HepG2 (cell line): ENCODE results near the gene GALC.

Experiments
- ATF7-NPFF ChIP-seq: sonication (generic); formaldehyde crosslinking; IDR thresholded peaks from 2 replicates; pipeline ENCODE4 v1.8.1; 2023; ENCODE audit warnings: mild to moderate bottlenecking, low read depth, missing genetic modification reagents, moderate library complexity
- JUND ChIP-seq: sonication (generic); formaldehyde crosslinking; IDR thresholded peaks from 2 replicates; pipeline ENCODE4 v1.8.0; 2022; ENCODE audit warnings: mild to moderate bottlenecking, missing genetic modification reagents
- MAFF ChIP-seq: IDR thresholded peaks from 2 replicates; pipeline ENCODE4 v1.6.1; 2011; ENCODE audit warnings: low read depth, low read length, improper control_type of control experiment
- NFE2L1 ChIP-seq: sonication (generic); formaldehyde crosslinking; IDR thresholded peaks from 2 replicates; pipeline ENCODE4 v1.4.0; 2020; ENCODE audit warnings: missing genetic modification reagents, mild to moderate bottlenecking, borderline replicate concordance
- ZBTB7A ChIP-seq: sonication (generic); formaldehyde crosslinking; IDR thresholded peaks from 2 replicates; pipeline ENCODE4 v1.8.0; 2022; ENCODE audit warnings: mild to moderate bottlenecking, missing genetic modification reagents
- ZNF234 ChIP-seq: sonication (generic); formaldehyde crosslinking; conservative IDR thresholded peaks from 2 replicates; pipeline ENCODE4 v1.5.1; 2020; ENCODE audit warnings: mild to moderate bottlenecking, missing genetic modification reagents
- ZNF317 ChIP-seq: sonication (generic); formaldehyde crosslinking; IDR thresholded peaks from 2 replicates; pipeline ENCODE4 v1.5.0; 2020; ENCODE audit warnings: mild to moderate bottlenecking, missing genetic modification reagents
- TF ChIP-seq, protein P1 (sequence below): sonication (generic); formaldehyde crosslinking; IDR thresholded peaks from 2 replicates; pipeline ENCODE4 v1.8.0; 2022; ENCODE audit warnings: mild to moderate bottlenecking, missing genetic modification reagents, borderline replicate concordance
- TF ChIP-seq, protein P2 (sequence below): sonication (generic); formaldehyde crosslinking; IDR thresholded peaks from 2 replicates; pipeline ENCODE4 v1.5.0; 2020; ENCODE audit warnings: missing genetic modification reagents

DNA sequence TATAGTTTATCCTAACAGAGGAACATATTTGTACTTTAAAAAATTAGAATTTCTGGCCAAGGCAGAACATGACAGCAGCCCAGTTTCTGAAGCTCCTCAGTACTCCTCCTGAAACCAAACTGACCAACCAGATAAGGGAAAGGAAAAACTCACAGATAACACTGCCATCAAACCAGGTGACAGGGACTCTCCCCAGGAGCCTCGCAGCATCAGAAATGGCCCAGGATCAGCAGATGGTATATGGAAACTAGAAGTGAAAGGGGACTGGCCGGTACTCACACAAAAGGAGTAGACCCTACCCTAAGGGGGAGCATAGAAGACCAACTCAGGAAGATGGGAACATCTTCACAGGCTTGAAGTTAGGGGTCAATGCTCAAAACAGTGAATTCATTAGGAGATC is 22.0 kb downstream of the GALC start:
- TF ChIP-seq ZBTB7A (no peak), ZNF317 (CRISPR knock-in tag) (no peak), ZNF234 (CRISPR knock-in tag) (no peak), NFE2L1 (no peak), ATF7-NPFF (CRISPR knock-in tag) (no peak), MAFF (no peak), JUND (no peak)
- TF ChIP-seq, protein P1, sequence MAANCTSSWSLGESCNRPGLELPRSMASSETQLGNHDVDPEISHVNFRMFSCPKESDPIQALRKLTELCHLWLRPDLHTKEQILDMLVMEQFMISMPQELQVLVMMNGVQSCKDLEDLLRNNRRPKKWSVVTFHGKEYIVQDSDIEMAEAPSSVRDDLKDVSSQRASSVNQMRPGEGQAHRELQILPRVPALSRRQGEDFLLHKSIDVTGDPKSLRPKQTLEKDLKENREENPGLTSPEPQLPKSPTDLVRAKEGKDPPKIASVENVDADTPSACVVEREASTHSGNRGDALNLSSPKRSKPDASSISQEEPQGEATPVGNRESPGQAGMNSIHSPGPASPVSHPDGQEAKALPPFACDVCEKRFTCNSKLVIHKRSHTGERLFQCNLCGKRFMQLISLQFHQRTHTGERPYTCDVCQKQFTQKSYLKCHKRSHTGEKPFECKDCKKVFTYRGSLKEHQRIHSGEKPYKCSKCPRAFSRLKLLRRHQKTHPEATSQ (CRISPR knock-in tag): no peak
- TF ChIP-seq, protein P2, sequence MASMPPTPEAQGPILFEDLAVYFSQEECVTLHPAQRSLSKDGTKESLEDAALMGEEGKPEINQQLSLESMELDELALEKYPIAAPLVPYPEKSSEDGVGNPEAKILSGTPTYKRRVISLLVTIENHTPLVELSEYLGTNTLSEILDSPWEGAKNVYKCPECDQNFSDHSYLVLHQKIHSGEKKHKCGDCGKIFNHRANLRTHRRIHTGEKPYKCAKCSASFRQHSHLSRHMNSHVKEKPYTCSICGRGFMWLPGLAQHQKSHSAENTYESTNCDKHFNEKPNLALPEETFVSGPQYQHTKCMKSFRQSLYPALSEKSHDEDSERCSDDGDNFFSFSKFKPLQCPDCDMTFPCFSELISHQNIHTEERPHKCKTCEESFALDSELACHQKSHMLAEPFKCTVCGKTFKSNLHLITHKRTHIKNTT: no peak
